Smooth muscle cell (in vitro differentiated cells): ENCODE measurements around the gene LRPAP1. TPM values are rescaled to one million over a fixed set of nuclear protein-coding genes. Genes with fewer than 3 reads are reported as not detected.
"Not testable (repeated sequence)": the region's sequence is repeated elsewhere in the genome, so short reads cannot be mapped to it uniquely, and the experiment has no call there.

ENCODE experiments used
- DNase-seq: peaks from one replicate; lab custom pipeline; 2025; ENCODE audit not compliant: unreplicated experiment; lab: John Stamatoyannopoulos, UW
- H2AFZ ChIP-seq: fragments of 200-600 bp; sonication (generic); 2 replicates; pipeline ENCODE4 v1.6.0; 2016; ENCODE audit warnings: antibody characterized with exemption, low read depth, mild to moderate bottlenecking
- H3F3A ChIP-seq: fragments of 200-600 bp; sonication (generic); 2 replicates; pipeline ENCODE4 v1.6.0; 2017; ENCODE audit warnings: antibody characterized with exemption, low read depth
- H3K27ac ChIP-seq: fragments of 200-600 bp; sonication (generic); 2 replicates; pipeline ENCODE4 v1.5.1; 2016; ENCODE audit warnings: low read depth, mild to moderate bottlenecking
- H3K27me3 ChIP-seq: fragments of 200-600 bp; sonication (generic); 2 replicates; pipeline ENCODE4 v1.6.1; 2016; ENCODE audit warnings: low read depth, mild to moderate bottlenecking
- H3K36me3 ChIP-seq: fragments of 200-600 bp; sonication (generic); 2 replicates; pipeline ENCODE4 v1.5.1; 2016; ENCODE audit warnings: low read depth
- H3K4me1 ChIP-seq: fragments of 200-600 bp; sonication (generic); 2 replicates; pipeline ENCODE4 v1.5.1; 2016; ENCODE audit warnings: low read depth
- H3K4me2 ChIP-seq: fragments of 200-600 bp; sonication (generic); 2 replicates; pipeline ENCODE4 v1.6.0; 2016; ENCODE audit warnings: mild to moderate bottlenecking
- H3K4me3 ChIP-seq: fragments of 200-600 bp; sonication (generic); 2 replicates; pipeline ENCODE4 v1.5.1; 2016; ENCODE audit warnings: mild to moderate bottlenecking
- H3K79me2 ChIP-seq: fragments of 200-600 bp; sonication (generic); 2 replicates; pipeline ENCODE4 v1.6.0; 2016; ENCODE audit warnings: low read depth, mild to moderate bottlenecking
- H3K9ac ChIP-seq: fragments of 200-600 bp; sonication (generic); 2 replicates; pipeline ENCODE4 v1.6.0; 2016; ENCODE audit warnings: low read depth
- H3K9me3 ChIP-seq: fragments of 200-600 bp; sonication (generic); replicated peaks from 2 replicates; pipeline ENCODE4 v1.5.1; 2016; ENCODE audit warnings: low read depth
- H4K20me1 ChIP-seq: fragments of 200-600 bp; sonication (generic); 2 replicates; pipeline ENCODE4 v1.6.0; 2016; ENCODE audit warnings: low read depth
- CTCF ChIP-seq: fragments of 200-600 bp; sonication (generic); IDR thresholded peaks from 2 replicates; pipeline ENCODE4 v1.5.1; 2017; ENCODE audit warnings: borderline replicate concordance, mild to moderate bottlenecking, antibody characterized with exemption; ENCODE audit not compliant: insufficient read depth, poor library complexity, severe bottlenecking
- WGBS: methylation state at CpG from one replicate; pipeline ENCODE4 v1.1.7; 2016; ENCODE audit warnings: low lambda C conversion rate; 5-methylcytosine and 5-hydroxymethylcytosine counted together
- polyA plus RNA-seq: library from polyadenylated mRNA; unstranded; fragments of >200 nt; fragmentation: Nextera tagmentation; extraction: Ambion mirVana; gene quantifications from 2 replicates; pipeline ENCODE4 v1.2.1, GENCODE V29; 2016
- total RNA-seq: library from RNA; depleted of rRNA; stranded (reverse); fragments of >200 nt; gene quantifications from 2 replicates; pipeline ENCODE4 v1.2.3, GENCODE V29; 2014

The LRPAP1 gene
- total and polyA plus RNA-seq, 2 experiments from 2014 or later, result 82.6 to 277 TPM

GRCh38 chr4:3512719-3513118 lies 19.5 kb downstream of the LRPAP1 start:
- Histone ChIP-seq H3K4me1 (no peaks in the 10 kb centered on the region), H3K9me3 (no peaks in the 10 kb centered on the region), H3K36me3 (no peaks in the 10 kb centered on the region), H4K20me1 (peaks cover 19% of the 10 kb centered on the region), H2AFZ (no peak overlapping the region), H3K27ac (no peak overlapping the region), H3K9ac (no peak overlapping the region), H3F3A (no peaks in the 10 kb centered on the region), H3K27me3 (no peaks in the 10 kb centered on the region), H3K79me2 (no peaks in the 10 kb centered on the region), H3K4me2 (no peak overlapping the region), H3K4me3 (no peak overlapping the region)
- TF ChIP-seq CTCF, result no peak
- 95% methylated on average over 22 of the region's 22 CpGs for WGBS
- no peak for DNase-seq

- H4K20me1 ChIP-seq, result peaks cover 23% of the 10 kb centered on the region
- no peak overlapping the region for H3K4me3 ChIP-seq
- H3K9ac ChIP-seq, result no peak overlapping the region
- DNase-seq, result no peak
- no peak overlapping the region for H3K27ac ChIP-seq
- H3K27me3 ChIP-seq, result no peaks in the 10 kb centered on the region
- no peaks in the 10 kb centered on the region for H3K36me3 ChIP-seq
- H3F3A ChIP-seq, result no peaks in the 10 kb centered on the region
- no peaks in the 10 kb centered on the region for H3K9me3 ChIP-seq
- WGBS, result 97% methylated on average over 13 of the region's 13 CpGs
- no peaks in the 10 kb centered on the region for H3K4me1 ChIP-seq
- no peaks in the 10 kb centered on the region for H3K79me2 ChIP-seq
- H3K4me2 ChIP-seq, result no peak overlapping the region
- TF ChIP-seq CTCF, result no peak
- no peak overlapping the region for H2AFZ ChIP-seq
Observed at GRCh38 chr4:3512279-3512678, 19.9 kb downstream of the LRPAP1 start.

GRCh38 chr4:3511601-3512000 lies 20.6 kb downstream of the LRPAP1 start:
- H3K9me3 ChIP-seq, H2AFZ ChIP-seq, H3K36me3 ChIP-seq, H3K4me3 ChIP-seq, H3K9ac ChIP-seq, H3K27ac ChIP-seq, H3K4me1 ChIP-seq, H3K27me3 ChIP-seq, H3K4me2 ChIP-seq, DNase-seq, H3K79me2 ChIP-seq, H3F3A ChIP-seq: not testable (repeated sequence)
- WGBS, result 100% methylated on average over 14 of the region's 27 CpGs
- peaks cover 29% of the 10 kb centered on the region for H4K20me1 ChIP-seq

GRCh38 chr4:3511187-3511586 lies 21.0 kb downstream of the LRPAP1 start:
- 97% methylated on average over 6 of the region's 6 CpGs for WGBS
- no peak for TF ChIP-seq CTCF

More at GRCh38 chr4:3511187-3511586, 21.0 kb downstream of the LRPAP1 start:
- DNase-seq, result no peak
- no peaks in the 10 kb centered on the region for H3K36me3 ChIP-seq
- H3K4me3 ChIP-seq, result no peak overlapping the region
- no peak overlapping the region for H3K27ac ChIP-seq
- H2AFZ ChIP-seq, result no peak overlapping the region
- no peaks in the 10 kb centered on the region for H3F3A ChIP-seq
- H3K79me2 ChIP-seq, result no peaks in the 10 kb centered on the region
- H3K4me1 ChIP-seq, result no peaks in the 10 kb centered on the region
- H4K20me1 ChIP-seq, result peaks cover 32% of the 10 kb centered on the region
- H3K9ac ChIP-seq, result no peak overlapping the region
- no peaks in the 10 kb centered on the region for H3K27me3 ChIP-seq
- H3K4me2 ChIP-seq, result no peak overlapping the region
- H3K9me3 ChIP-seq, result no peaks in the 10 kb centered on the region
